Measurements from ENCODE around the gene PUM2.

- TF ChIP-seq EP300 (IDR thresholded peaks at IDR 0.05; ENCODE audit: borderline replicate concordance in 1 of 2, low read depth in 1 of 2, low read length in 1 of 2), result no peak
- no peak for TF ChIP-seq CTCF (IDR thresholded peaks at IDR 0.05)
- TF ChIP-seq USF1 (IDR thresholded peaks at IDR 0.05; ENCODE audit: borderline replicate concordance, low read depth), result no peak
- TF ChIP-seq JUND (IDR thresholded peaks at IDR 0.05), result no peak
- TF ChIP-seq RAD21 (IDR thresholded peaks at IDR 0.05; ENCODE audit: low read length), result no peak
- TF ChIP-seq REST (IDR thresholded peaks at IDR 0.05; ENCODE audit: low read depth, low read length), result no peak
These were observed 128.5 kb downstream of the PUM2 start for GRCh38 chr2:20222014-20222768.

Data from SK-N-SH (cell line).